ENCODE results near the gene SNRPA. TPM values are rescaled to one million over a fixed set of nuclear protein-coding genes. Genes with fewer than 3 reads are reported as not detected.

SNRPA gene
- total and polyA plus RNA-seq, 7 donors: 21.5 to 43.6 (median 32.1) TPM

- Histone ChIP-seq H3K9me3 (no peaks in the 10 kb centered on the region), H3K4me1 (peaks cover 6% of the 10 kb centered on the region), H3K36me3 (ENCODE audit: insufficient read depth in 1 of 2, low read depth in 1 of 2) (peaks cover 0 to 53% of the 10 kb centered on the region in 2 donors), H3K27me3 (ENCODE audit: insufficient read depth in 3 of 3, low read length in 2 of 3) (no peaks in the 10 kb centered on the region), H3K27ac (no peak overlapping the region), H3K4me3 (no peak overlapping the region)
- ATAC-seq (no peak), DNase-seq (no peak)
- intact Hi-C loops (cut with DNase I): no loop called here
- 86 to 90% (median 86%) methylated on average over 12 of the region's 12 CpGs for WGBS, 3 donors
- no peak for TF ChIP-seq CTCF (IDR thresholded peaks at IDR 0.05)
Observed at GRCh38 chr19:40742886-40743285, 8.1 kb upstream of the SNRPA start.

- no peak overlapping the region for H3K4me3 ChIP-seq
- intact Hi-C loops (cut with DNase I): no loop called here
- no peak overlapping the region for H3K27ac ChIP-seq
- TF ChIP-seq CTCF (IDR thresholded peaks at IDR 0.05): no peak
- WGBS, 3 donors: 89 to 95% (median 89%) methylated on average over 10 of the region's 10 CpGs
- peaks cover 10% of the 10 kb centered on the region for H3K4me1 ChIP-seq
- H3K9me3 ChIP-seq: no peaks in the 10 kb centered on the region
- ATAC-seq (no peak), DNase-seq (no peak)
- peaks cover 0 to 42% of the 10 kb centered on the region in 2 donors for H3K36me3 ChIP-seq (ENCODE audit: insufficient read depth in 1 of 2, low read depth in 1 of 2)
- H3K27me3 ChIP-seq (ENCODE audit: insufficient read depth in 3 of 3, low read length in 2 of 3): no peaks in the 10 kb centered on the region
Observed at GRCh38 chr19:40743926-40744325, 7.1 kb upstream of the SNRPA start.

GRCh38 chr19:40744554-40745401 is 6.2 kb upstream of the SNRPA start:
- no peak for DNase-seq
- peaks cover 0 to 34% of the 10 kb centered on the region in 2 donors for H3K36me3 ChIP-seq (ENCODE audit: insufficient read depth in 1 of 2, low read depth in 1 of 2)
- WGBS, 3 donors: 67 to 78% (median 73%) methylated on average over 17 of the region's 17 CpGs
- TF ChIP-seq CTCF (IDR thresholded peaks at IDR 0.05): peak; percentile 14
- ATAC-seq: no peak
- H3K27ac ChIP-seq: peak overlapping the region; percentile 10
- peaks cover 10% of the 10 kb centered on the region for H3K4me1 ChIP-seq
- no peaks in the 10 kb centered on the region for H3K27me3 ChIP-seq (ENCODE audit: insufficient read depth in 3 of 3, low read length in 2 of 3)
- intact Hi-C loops (cut with DNase I): no loop called here
- no peak overlapping the region for H3K4me3 ChIP-seq
- no peaks in the 10 kb centered on the region for H3K9me3 ChIP-seq

GRCh38 chr19:40745402-40745780 is 5.6 kb upstream of the SNRPA start:
- DNase-seq: no peak
- intact Hi-C loops (cut with DNase I): no loop called here

More at GRCh38 chr19:40745402-40745780, 5.6 kb upstream of the SNRPA start:
- Histone ChIP-seq H3K27ac (peak overlapping the region; percentile 10), H3K9me3 (no peaks in the 10 kb centered on the region), H3K36me3 (ENCODE audit: insufficient read depth in 1 of 2, low read depth in 1 of 2) (peaks cover 0 to 28% of the 10 kb centered on the region in 2 donors), H3K4me3 (no peak overlapping the region), H3K27me3 (ENCODE audit: insufficient read depth in 3 of 3, low read length in 2 of 3) (no peaks in the 10 kb centered on the region), H3K4me1 (peaks cover 10% of the 10 kb centered on the region)
- TF ChIP-seq CTCF (IDR thresholded peaks at IDR 0.05): no peak
- ATAC-seq: no peak
- WGBS, 3 donors: 72 to 78% (median 76%) methylated on average over 7 of the region's 7 CpGs

Data from psoas muscle (tissue), 8 donors.